ENCODE results near the gene SLX1B.
"Not testable (repeated sequence)": the region's sequence is repeated elsewhere in the genome, so short reads cannot be mapped to it uniquely, and the experiment has no call there.

The SLX1B gene

GRCh38 chr16:29454269-29454668, at the start of gene SLX1B, which contains the start of gene BOLA2:
SLX1B (plus strand) TSS chr16:29454533.
BOLA2 (minus strand) TSS chr16:29454351; CDS start chr16:29454253, 98 bp downstream.
- DNase-seq: not testable (repeated sequence)

- DNase-seq: not testable (repeated sequence)
These were observed 49.1 kb upstream of the SLX1B start for GRCh38 chr16:29405249-29405648.

- DNase-seq: not testable (repeated sequence)
These were observed 30.7 kb upstream of the SLX1B start for GRCh38 chr16:29423587-29423986.

- not testable (repeated sequence) for DNase-seq
These were observed 28.9 kb upstream of the SLX1B start for GRCh38 chr16:29425390-29425789.

GRCh38 chr16:29453754-29454153, 579 bp upstream of the SLX1B start:
- DNase-seq: not testable (repeated sequence)

GRCh38 chr16:29454828-29455227, 495 bp downstream of the SLX1B start:
- DNase-seq: not testable (repeated sequence)

- DNase-seq: not testable (repeated sequence)
These were observed 3.3 kb downstream of the SLX1B start for GRCh38 chr16:29457660-29458059.

GRCh38 chr16:29459706-29460646, 5.6 kb downstream of the SLX1B start, which contains the start of gene SULT1A4:
SULT1A4 (plus strand) TSS chr16:29459913; CDS start chr16:29461386, 1,473 bp downstream.
- not testable (repeated sequence) for DNase-seq

- DNase-seq: not testable (repeated sequence)
These were observed 6.3 kb downstream of the SLX1B start for GRCh38 chr16:29460647-29461030.

GRCh38 chr16:29465985-29466824, 11.9 kb downstream of the SLX1B start:
- DNase-seq: not testable (repeated sequence)

GRCh38 chr16:29466904-29467303, 12.6 kb downstream of the SLX1B start:
- DNase-seq: not testable (repeated sequence)

GRCh38 chr16:29467654-29468366, 13.5 kb downstream of the SLX1B start:
- DNase-seq: not testable (repeated sequence)

- not testable (repeated sequence) for DNase-seq
These were observed 15.3 kb downstream of the SLX1B start for GRCh38 chr16:29469660-29470059.

- not testable (repeated sequence) for DNase-seq
These were observed 17.7 kb downstream of the SLX1B start for GRCh38 chr16:29472065-29472464.

- not testable (repeated sequence) for DNase-seq
These were observed 27.9 kb downstream of the SLX1B start for GRCh38 chr16:29482276-29482675.

- not testable (repeated sequence) for DNase-seq
These were observed 52.0 kb downstream of the SLX1B start, which contains the start of gene NPIPB12 for GRCh38 chr16:29506308-29506707. NPIPB12 (minus strand) TSS chr16:29506408.
